Fibroblast of mammary gland (primary cell): Measurements from ENCODE around the gene NEXMIF.
"Not testable (repeated sequence)": the region's sequence is repeated elsewhere in the genome, so short reads cannot be mapped to it uniquely, and the experiment has no call there.

Experiments used
- DNase-seq: peaks from one replicate; pipeline ENCODE4 v3.0.0-alpha.2; 2010; ENCODE audit warnings: low read depth
- H3K4me3 ChIP-seq: 2 replicates; pipeline ENCODE4 v1.5.1; 2011; ENCODE audit warnings: low read depth, mild to moderate bottlenecking, low read length, moderate library complexity; ENCODE audit not compliant: control insufficient read depth
- CTCF ChIP-seq: conservative IDR thresholded peaks from 2 replicates; pipeline ENCODE4 v1.5.1; 2011; ENCODE audit warnings: low read depth, low read length, inconsistent platforms; ENCODE audit not compliant: control insufficient read depth, insufficient read depth

NEXMIF gene

DNA sequence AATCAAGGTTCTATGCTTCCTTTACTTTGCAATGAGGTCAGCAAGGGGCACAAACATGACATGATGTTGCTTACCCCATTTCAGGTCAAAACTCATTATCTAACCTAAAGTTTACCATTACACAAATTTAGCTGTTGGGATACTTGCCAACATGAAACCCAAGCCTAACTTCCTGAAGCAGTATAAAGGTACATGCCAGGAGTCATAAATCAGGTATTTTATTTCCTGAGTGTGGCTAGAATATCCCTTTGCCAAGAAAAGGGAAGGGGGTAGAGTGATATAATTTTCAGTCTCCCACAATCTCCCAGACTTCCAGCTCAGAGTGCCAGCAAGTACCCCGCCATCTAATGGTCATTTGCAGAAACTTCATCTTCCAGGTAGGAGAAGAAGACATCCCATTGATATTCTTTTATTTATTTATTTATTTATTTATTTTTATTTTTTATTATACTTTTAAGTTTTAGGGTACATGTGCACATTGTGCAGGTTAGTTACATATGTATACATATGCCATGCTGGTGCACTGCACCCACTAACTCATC, 136.6 kb downstream of the NEXMIF start:
- TF ChIP-seq CTCF = peak; percentile 3
- DNase-seq = no peak
- no peak overlapping the region for H3K4me3 ChIP-seq

DNA sequence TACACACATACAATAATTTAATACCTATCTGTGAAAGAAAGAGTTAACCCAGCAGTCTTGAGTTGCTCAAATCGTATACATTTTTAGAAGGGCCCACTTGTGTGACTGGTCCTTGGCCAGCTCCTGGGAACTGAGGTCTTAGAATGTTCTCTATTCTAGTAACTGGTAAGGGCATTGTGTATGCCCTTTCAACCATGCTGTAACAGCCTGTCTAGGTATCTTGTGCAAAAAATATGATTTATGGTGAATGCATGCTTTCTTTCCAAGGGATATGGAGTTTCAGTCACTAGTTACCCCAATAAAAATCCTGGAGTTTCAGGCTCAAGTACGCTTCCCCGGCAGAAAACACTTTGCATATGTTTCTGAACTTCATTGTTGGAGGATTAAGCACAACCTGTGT, 140.6 kb downstream of the NEXMIF start:
- TF ChIP-seq CTCF = no peak
- no peak for DNase-seq
- H3K4me3 ChIP-seq = no peak overlapping the region

DNA sequence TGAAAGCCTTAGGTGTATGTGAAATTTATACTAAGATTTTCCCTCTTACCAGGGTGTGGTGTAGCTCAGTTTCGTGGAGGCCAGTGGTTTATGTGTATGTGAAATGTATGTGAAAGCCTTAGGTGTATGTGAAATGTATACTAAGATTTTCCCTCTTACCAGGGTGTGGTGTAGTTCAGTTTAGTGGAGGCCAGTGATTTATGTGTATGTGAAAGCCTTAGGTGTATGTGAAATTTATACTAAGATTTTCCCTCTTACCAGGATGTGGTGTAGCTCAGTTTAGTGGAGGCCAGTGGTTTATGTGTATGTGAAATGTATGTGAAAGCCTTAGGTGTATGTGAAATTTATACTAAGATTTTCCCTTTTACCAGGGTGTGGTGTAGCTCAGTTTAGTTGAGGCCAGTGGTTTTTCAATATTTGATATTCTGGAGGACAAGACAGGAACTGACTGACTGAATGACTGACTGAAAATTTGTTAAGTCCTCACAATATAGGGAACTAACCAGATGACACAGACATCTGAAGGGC, 143.7 kb downstream of the NEXMIF start:
- no peak for TF ChIP-seq CTCF
- DNase-seq = no peak
- no peak overlapping the region for H3K4me3 ChIP-seq

DNA sequence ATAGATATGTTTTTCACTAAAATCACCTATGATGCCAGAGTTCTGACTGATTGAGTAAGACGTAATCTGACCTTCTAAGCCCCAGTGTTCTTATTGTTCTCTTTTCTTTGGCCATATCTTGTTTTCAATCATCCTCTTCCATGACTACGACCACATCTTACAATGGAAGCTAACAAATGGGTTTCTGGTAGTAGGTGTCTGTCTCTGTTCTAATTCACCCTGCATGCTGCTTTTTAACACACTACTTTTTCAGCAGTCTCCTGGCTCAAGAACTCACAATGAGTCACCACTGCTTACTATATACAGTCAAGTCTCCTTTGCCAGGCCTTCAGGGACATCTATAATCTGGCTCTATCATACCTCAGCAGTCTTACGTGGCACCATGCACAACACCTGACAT, 146.1 kb downstream of the NEXMIF start:
- DNase-seq = no peak
- no peak for TF ChIP-seq CTCF
- H3K4me3 ChIP-seq = no peak overlapping the region

- TF ChIP-seq CTCF = no peak
- DNase-seq = no peak
Observed at GRCh38 chrX:74774988-74775387, 150.3 kb downstream of the NEXMIF start.

DNA sequence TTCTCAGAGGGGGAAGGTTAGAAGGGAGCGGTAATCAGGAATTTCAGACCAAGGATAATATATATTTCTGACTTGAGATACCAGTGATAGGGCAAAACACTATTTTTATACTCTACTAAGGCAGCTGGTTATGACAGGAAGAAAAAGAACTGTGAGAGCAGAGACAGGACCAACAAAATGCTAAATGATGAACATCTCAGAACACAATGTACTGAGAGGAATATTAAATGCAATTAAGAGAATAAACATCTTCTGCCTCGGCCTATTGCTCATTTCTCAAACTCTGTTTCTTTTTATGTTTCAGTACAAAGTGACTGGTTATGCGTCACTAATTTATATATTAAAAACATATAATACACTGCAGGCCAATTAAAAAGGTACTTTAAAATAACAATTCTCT, 188.8 kb downstream of the NEXMIF start:
- TF ChIP-seq CTCF = no peak
- no peak overlapping the region for H3K4me3 ChIP-seq
- no peak for DNase-seq

More at GRCh38 chrX:74774988-74775387, 150.3 kb downstream of the NEXMIF start:
- H3K4me3 ChIP-seq = no peak overlapping the region

GRCh38 chrX:74705269-74705668, 220.0 kb downstream of the NEXMIF start:
- DNase-seq = no peak
- TF ChIP-seq CTCF = no peak
- no peak overlapping the region for H3K4me3 ChIP-seq

- H3K4me3 ChIP-seq, DNase-seq: not testable (repeated sequence)
Observed at GRCh38 chrX:74701343-74701742, 223.9 kb downstream of the NEXMIF start.
